K562 (cell line): ENCODE data around the gene CHCHD10. TPM values are rescaled to one million over a fixed set of nuclear protein-coding genes. Genes with fewer than 3 reads are reported as not detected.

Source experiments
- BCL6 ChIP-seq: fragments of 250-450 bp; sonication (Bioruptor Pico); IDR thresholded peaks from 2 replicates; pipeline ENCODE4 v1.4.0; 2020
- BHLHE40 ChIP-seq: IDR thresholded peaks from 2 replicates; pipeline ENCODE4 v1.6.1; 2011; ENCODE audit warnings: low read length, improper control_type of control experiment
- ELF1 ChIP-seq: fragments of 200-800 bp; sonication (Bioruptor generic); IDR thresholded peaks from 2 replicates; pipeline ENCODE4 v1.6.1; 2016; ENCODE audit warnings: missing genetic modification characterization, missing compliant biosample characterization
- KLF16 ChIP-seq: IDR thresholded peaks from 2 replicates; pipeline ENCODE4 v1.6.1; 2016; ENCODE audit warnings: antibody characterized with exemption
- MYNN ChIP-seq, 2 experiments: sonication (generic); formaldehyde crosslinking in 1 of 2; IDR thresholded peaks; 2 replicates each; pipeline versions ENCODE4 v1.5.0 to v1.6.1; 2016 to 2020; ENCODE audit warnings: antibody characterized with exemption in 1 of 2, missing genetic modification reagents in 1 of 2
- POLR2G ChIP-seq: fragments of 200-400 bp; formaldehyde crosslinking; IDR thresholded peaks from 2 replicates; pipeline ENCODE4 v1.6.1; 2017; ENCODE audit warnings: low read depth, mild to moderate bottlenecking, antibody characterized with exemption, low read length, moderate library complexity
- TAF9B ChIP-seq: fragments of 450-650 bp; IDR thresholded peaks from 2 replicates; pipeline ENCODE4 v1.6.1; 2018; ENCODE audit warnings: mild to moderate bottlenecking; ENCODE audit not compliant: partially characterized antibody
- polyA plus RNA-seq, 8 experiments: library from polyadenylated mRNA; depleted of rRNA in 4 of 8; stranded (reverse) in 5 of 8; unstranded in 3 of 8; fragments of >200 nt; fragmentation: Nextera tagmentation in 2 of 8; fragmentation: Illumina TruSeq in 1 of 8; extraction: Ambion mirVana in 2 of 8; extraction: Trizol in 1 of 8; gene quantifications; 2 replicates each; pipeline versions ENCODE4 v1.2.1 to v1.2.3, GENCODE V29; 2011 to 2014; ENCODE audit warnings: inconsistent platforms in 1 of 8, missing spikeins in 1 of 8
- total RNA-seq, 7 experiments: library from RNA; depleted of rRNA in 6 of 7; stranded (reverse); fragments of >200 nt in 6 of 7; fragmentation: Illumina TruSeq in 2 of 7; extraction: Trizol in 2 of 7; gene quantifications; 2 replicates each; pipeline versions ENCODE4 v1.2.1 to v1.2.3, GENCODE V29; 2011 to 2021; ENCODE audit warnings: low replicate concordance in 1 of 7
- TF ChIP-seq, protein P1 (sequence below): sonication (generic); formaldehyde crosslinking; IDR thresholded peaks from 2 replicates; pipeline ENCODE4 v1.8.1; 2023; ENCODE audit warnings: mild to moderate bottlenecking, missing genetic modification reagents, moderate library complexity
- TF ChIP-seq, protein P2 (sequence below): fragments of 450-650 bp; formaldehyde crosslinking; IDR thresholded peaks from 2 replicates; pipeline ENCODE4 v1.4.0; 2020; ENCODE audit warnings: mild to moderate bottlenecking, moderate library complexity
- TF ChIP-seq, protein P3 (sequence below), 3 experiments: fragments of 200-800 bp in 1 of 3; sonication (Bioruptor generic) in 1 of 3; sonication (generic) in 1 of 3; formaldehyde crosslinking in 1 of 3; IDR thresholded peaks; 2 replicates each; pipeline versions ENCODE4 v1.6.1 to v1.8.0; 2016 to 2022; ENCODE audit warnings: mild to moderate bottlenecking in 2 of 3, missing compliant biosample characterization in 2 of 3, missing genetic modification characterization in 2 of 3, missing genetic modification reagents in 1 of 3
- TF ChIP-seq, protein P4 (sequence below): fragments of 250-450 bp; sonication (Bioruptor Pico); IDR thresholded peaks from 2 replicates; pipeline ENCODE4 v1.5.0; 2022; ENCODE audit warnings: mild to moderate bottlenecking
- TF ChIP-seq, protein P5 (sequence below): fragments of 450-650 bp; IDR thresholded peaks from 2 replicates; pipeline ENCODE4 v1.6.1; 2018; ENCODE audit not compliant: partially characterized antibody
- TF ChIP-seq, protein P6 (sequence below): fragments of 450-650 bp; IDR thresholded peaks from 2 replicates; pipeline ENCODE4 v1.6.1; 2014; ENCODE audit warnings: low read depth, mild to moderate bottlenecking, moderate library complexity, borderline replicate concordance

Gene CHCHD10
- total and polyA plus RNA-seq, 9 of the 15 experiments (the other 6 are each of a cell fraction or from before 2014, with no cell fraction given) = 15.2 to 292 (median 102) TPM

DNA sequence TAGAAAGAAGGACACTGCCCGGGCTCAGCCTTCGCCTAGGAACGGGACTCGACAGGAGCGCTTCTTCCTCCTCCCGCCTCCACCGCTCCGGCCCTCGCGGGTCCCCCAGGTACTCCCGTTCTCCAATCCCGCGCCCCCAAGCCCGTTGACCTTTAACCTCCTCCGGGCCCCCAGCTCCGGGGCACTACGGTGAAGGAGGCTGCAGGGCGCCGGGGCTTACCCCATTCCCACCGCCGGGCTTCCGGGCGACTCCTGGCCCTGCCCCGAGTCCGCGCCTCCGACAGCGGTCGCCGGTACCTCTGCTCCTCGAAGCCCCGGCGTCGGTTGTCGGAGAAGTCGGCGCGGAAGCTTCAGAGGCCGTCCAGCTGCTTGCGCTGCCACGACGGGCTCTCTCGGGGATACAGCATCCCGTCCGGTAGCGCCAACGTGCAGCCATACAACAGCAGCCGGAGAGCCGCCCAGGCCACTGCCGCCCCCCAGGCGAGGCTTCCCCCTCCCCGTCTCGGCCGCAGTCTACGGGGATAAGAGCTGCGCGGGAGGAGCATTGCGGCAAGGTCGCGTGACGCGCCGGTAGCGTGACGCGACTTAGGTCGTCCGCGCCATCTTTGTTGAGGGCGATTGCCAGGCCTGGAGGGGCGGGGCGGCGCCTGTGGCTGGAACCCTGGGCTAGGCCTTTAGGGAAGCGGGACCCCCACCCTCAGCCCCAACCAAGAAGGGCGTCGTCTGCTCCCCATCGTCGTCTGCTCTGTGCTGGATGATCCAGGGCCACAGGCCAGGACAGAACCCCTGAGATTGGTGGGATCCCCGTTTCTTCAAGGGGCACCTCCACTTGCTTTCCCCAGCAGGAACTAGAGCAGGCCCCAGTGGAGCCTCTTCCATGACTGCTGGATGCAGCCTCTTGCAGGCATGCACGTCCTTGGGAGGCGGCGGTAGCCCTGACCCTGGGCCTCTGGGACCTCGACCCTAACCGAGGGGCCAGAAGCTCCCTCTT lies 50.7 kb downstream of the CHCHD10 start (continued):
- TF ChIP-seq, protein P1, sequence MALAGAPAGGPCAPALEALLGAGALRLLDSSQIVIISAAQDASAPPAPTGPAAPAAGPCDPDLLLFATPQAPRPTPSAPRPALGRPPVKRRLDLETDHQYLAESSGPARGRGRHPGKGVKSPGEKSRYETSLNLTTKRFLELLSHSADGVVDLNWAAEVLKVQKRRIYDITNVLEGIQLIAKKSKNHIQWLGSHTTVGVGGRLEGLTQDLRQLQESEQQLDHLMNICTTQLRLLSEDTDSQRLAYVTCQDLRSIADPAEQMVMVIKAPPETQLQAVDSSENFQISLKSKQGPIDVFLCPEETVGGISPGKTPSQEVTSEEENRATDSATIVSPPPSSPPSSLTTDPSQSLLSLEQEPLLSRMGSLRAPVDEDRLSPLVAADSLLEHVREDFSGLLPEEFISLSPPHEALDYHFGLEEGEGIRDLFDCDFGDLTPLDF (CRISPR knock-in tag) = peak; percentile 8; the same call in 1 of the 2 replicates
- peak; percentile 13 for TF ChIP-seq TAF9B
- TF ChIP-seq, protein P2, sequence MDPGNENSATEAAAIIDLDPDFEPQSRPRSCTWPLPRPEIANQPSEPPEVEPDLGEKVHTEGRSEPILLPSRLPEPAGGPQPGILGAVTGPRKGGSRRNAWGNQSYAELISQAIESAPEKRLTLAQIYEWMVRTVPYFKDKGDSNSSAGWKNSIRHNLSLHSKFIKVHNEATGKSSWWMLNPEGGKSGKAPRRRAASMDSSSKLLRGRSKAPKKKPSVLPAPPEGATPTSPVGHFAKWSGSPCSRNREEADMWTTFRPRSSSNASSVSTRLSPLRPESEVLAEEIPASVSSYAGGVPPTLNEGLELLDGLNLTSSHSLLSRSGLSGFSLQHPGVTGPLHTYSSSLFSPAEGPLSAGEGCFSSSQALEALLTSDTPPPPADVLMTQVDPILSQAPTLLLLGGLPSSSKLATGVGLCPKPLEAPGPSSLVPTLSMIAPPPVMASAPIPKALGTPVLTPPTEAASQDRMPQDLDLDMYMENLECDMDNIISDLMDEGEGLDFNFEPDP (CRISPR knock-in tag) = no peak
- TF ChIP-seq BCL6 (CRISPR knock-in tag) = no peak
- TF ChIP-seq ELF1 (tag) = no peak
- TF ChIP-seq, protein P3, sequence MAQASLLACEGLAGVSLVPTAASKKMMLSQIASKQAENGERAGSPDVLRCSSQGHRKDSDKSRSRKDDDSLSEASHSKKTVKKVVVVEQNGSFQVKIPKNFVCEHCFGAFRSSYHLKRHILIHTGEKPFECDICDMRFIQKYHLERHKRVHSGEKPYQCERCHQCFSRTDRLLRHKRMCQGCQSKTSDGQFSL (CRISPR knock-in tag; IDR thresholded peaks at IDR 0.05) = peak; percentile 37; the same call in 1 of the 2 replicates
- TF ChIP-seq, protein P3 (tag; IDR thresholded peaks at IDR 0.05) = no peak
- TF ChIP-seq, protein P4, sequence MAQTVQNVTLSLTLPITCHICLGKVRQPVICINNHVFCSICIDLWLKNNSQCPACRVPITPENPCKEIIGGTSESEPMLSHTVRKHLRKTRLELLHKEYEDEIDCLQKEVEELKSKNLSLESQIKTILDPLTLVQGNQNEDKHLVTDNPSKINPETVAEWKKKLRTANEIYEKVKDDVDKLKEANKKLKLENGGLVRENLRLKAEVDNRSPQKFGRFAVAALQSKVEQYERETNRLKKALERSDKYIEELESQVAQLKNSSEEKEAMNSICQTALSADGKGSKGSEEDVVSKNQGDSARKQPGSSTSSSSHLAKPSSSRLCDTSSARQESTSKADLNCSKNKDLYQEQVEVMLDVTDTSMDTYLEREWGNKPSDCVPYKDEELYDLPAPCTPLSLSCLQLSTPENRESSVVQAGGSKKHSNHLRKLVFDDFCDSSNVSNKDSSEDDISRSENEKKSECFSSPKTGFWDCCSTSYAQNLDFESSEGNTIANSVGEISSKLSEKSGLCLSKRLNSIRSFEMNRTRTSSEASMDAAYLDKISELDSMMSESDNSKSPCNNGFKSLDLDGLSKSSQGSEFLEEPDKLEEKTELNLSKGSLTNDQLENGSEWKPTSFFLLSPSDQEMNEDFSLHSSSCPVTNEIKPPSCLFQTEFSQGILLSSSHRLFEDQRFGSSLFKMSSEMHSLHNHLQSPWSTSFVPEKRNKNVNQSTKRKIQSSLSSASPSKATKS = no peak
- TF ChIP-seq POLR2G = peak; percentile 96
- TF ChIP-seq, protein P5, sequence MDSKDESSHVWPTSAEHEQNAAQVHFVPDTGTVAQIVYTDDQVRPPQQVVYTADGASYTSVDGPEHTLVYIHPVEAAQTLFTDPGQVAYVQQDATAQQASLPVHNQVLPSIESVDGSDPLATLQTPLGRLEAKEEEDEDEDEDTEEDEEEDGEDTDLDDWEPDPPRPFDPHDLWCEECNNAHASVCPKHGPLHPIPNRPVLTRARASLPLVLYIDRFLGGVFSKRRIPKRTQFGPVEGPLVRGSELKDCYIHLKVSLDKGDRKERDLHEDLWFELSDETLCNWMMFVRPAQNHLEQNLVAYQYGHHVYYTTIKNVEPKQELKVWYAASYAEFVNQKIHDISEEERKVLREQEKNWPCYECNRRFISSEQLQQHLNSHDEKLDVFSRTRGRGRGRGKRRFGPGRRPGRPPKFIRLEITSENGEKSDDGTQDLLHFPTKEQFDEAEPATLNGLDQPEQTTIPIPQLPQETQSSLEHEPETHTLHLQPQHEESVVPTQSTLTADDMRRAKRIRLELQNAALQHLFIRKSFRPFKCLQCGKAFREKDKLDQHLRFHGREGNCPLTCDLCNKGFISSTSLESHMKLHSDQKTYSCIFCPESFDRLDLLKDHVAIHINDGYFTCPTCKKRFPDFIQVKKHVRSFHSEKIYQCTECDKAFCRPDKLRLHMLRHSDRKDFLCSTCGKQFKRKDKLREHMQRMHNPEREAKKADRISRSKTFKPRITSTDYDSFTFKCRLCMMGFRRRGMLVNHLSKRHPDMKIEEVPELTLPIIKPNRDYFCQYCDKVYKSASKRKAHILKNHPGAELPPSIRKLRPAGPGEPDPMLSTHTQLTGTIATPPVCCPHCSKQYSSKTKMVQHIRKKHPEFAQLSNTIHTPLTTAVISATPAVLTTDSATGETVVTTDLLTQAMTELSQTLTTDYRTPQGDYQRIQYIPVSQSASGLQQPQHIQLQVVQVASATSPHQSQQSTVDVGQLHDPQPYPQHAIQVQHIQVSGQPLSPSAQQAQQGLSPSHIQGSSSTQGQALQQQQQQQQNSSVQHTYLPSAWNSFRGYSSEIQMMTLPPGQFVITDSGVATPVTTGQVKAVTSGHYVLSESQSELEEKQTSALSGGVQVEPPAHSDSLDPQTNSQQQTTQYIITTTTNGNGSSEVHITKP = no peak
- TF ChIP-seq, protein P6, sequence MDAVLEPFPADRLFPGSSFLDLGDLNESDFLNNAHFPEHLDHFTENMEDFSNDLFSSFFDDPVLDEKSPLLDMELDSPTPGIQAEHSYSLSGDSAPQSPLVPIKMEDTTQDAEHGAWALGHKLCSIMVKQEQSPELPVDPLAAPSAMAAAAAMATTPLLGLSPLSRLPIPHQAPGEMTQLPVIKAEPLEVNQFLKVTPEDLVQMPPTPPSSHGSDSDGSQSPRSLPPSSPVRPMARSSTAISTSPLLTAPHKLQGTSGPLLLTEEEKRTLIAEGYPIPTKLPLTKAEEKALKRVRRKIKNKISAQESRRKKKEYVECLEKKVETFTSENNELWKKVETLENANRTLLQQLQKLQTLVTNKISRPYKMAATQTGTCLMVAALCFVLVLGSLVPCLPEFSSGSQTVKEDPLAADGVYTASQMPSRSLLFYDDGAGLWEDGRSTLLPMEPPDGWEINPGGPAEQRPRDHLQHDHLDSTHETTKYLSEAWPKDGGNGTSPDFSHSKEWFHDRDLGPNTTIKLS = no peak; the same call in 1 of the 2 replicates
- TF ChIP-seq MYNN (IDR thresholded peaks at IDR 0.05) = no peak
- TF ChIP-seq MYNN (CRISPR knock-in tag; IDR thresholded peaks at IDR 0.05) = no peak
- peak; percentile 97 for TF ChIP-seq BHLHE40
- no peak for TF ChIP-seq KLF16
